HG03280 (cell line): ENCODE results near the gene PHC3.

Experiments used
- ATAC-seq: cut with Tn5 transposase; IDR thresholded peaks from one replicate; pipeline ENCODE4 v1.9.1; 2021; ENCODE audit warnings: mild to moderate bottlenecking, moderate library complexity; ENCODE audit not compliant: unreplicated experiment

Gene PHC3

GRCh38 chr3:170046269-170047132, 135.0 kb downstream of the PHC3 start:
- ATAC-seq = no peak

DNA sequence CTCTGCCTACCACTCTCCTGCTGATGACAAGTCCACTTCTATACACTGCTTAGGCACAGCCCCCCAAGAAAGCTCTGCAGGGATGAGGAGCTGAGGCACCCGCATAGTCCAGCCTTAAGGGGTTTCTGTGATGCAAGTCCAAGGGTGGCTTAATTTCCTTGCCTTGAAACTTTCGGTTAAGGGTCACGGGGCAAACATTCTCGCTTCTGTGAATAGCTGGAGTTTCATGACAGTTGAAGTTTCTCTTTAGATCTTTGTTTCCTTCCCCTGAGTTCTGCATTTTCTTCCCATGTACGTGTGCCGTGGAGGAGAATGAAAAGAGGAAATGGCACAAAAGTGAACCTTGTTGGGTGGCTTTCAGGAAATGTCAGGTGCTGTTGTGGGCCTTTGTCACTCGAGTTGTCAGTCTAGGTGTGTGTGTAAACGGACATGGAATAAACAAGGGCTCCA, 136.7 kb downstream of the PHC3 start:
- ATAC-seq = peak; percentile 76

DNA sequence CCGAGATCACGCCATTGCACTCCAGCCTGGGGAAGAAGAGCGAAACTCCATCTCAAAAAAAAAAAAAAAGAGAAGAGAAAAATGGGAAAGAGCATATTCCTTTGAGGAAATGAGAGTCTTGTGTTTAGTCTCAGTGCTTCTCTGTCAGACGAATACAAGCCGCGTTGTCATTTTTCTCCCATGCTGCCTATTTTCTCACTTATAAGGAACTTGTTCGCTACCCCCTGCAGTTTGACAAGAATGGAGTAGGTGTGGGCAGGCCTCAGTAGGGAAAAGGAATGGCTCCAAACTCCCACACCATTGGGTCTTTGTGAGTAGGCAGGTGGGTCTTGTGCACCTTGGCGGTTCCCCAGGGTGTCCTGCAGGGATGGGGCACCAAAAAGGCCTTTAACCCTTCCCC, 137.3 kb downstream of the PHC3 start:
- no peak for ATAC-seq

DNA sequence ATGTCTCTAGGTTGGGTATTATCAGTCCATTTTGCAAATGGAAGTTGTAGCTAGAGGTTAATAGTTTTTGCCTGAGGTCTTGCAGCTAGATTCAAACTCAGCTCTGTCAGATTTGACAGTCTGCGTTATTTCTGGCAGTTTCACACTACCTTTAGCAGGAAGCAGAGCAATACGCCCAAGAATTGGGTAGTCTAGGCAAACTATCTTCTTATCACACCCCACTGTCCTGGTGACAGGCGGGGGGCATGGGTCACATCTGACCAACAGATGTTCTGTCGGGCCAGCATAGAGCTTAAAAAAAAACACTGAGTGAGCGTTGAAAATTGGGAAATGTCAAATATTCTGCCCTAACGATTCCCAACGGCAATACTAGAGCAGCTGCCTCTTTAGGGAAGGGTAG, 138.0 kb downstream of the PHC3 start:
- ATAC-seq = no peak

- ATAC-seq = no peak
Observed at GRCh38 chr3:170040418-170040817, 141.1 kb downstream of the PHC3 start.

DNA sequence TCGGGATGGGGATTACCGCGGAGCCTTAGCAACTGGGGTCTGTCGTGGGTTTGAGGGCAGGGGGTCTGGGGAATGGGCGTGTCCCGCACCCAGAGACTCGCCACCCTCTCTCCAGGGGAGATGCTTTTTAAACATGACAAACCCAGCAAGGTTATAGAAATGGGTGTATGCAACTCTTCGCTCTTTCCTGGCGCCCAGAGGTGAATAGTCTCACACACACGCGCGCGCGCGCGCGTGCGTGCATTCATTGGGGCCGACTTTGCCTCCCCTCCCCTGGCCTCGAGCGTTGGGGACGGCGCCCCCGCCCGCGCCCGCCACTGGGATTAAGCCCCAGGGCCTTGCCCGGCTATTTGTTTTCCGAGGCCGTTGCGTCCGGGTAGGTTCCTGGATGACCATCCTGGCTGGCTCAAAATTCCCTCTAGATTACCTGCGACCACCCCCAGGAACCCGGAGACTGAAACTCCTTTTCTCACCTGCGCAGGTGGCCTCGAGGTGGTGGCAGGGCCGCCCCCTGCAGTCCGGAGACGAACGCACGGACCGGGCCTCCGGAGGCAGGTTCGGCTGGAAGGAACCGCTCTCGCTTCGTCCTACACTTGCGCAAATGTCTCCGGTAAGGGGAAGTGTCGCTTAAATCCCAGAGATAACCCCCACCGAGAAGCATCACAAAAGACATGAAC, 143.0 kb downstream of the PHC3 start:
- ATAC-seq = peak; percentile 22
